ENCODE results near the gene PIH1D2. TPM values are rescaled to one million over a fixed set of nuclear protein-coding genes. Genes with fewer than 3 reads are reported as not detected.
A peak's percentile ranks its signal among the peaks of the same experiment; 100 is the strongest.

PIH1D2 gene
- total and polyA plus RNA-seq, 2 of the 4 experiments (the other 2 are of a cell fraction), result 1.1 TPM

GRCh38 chr11:112082729-112083128 is 8.9 kb upstream of the PIH1D2 start:
- WGBS, 2 experiments (ENCODE audit: extremely low coverage in 2 of 2, insufficient read length in 1 of 2), result no CpG with 5 or more reads among the region's 4 CpGs
- intact Hi-C loops (cut with micrococcal nuclease), result loop anchor here (5.0 kb wide), 1 partner anchor 150 kb away; no protein-coding TSS in a partner anchor
- in situ Hi-C loops (cut with MboI; ENCODE audit: low sequenced_read_pairs), result no loop called here

More at GRCh38 chr11:112082729-112083128, 8.9 kb upstream of the PIH1D2 start:
- H3K9ac ChIP-seq (ENCODE audit: low read depth, low read length), result no peak overlapping the region
- no peak overlapping the region for H3K56ac ChIP-seq (ENCODE audit: extremely low read depth, insufficient read depth, low read length)
- peak overlapping the region; percentile 60 for H2BK5ac ChIP-seq (ENCODE audit: low read depth, low read length, poor library complexity, severe bottlenecking)
- H3K36me3 ChIP-seq (ENCODE audit: control insufficient read depth, insufficient read depth, low read length), result peaks cover 22% of the 10 kb centered on the region
- H3K23ac ChIP-seq (ENCODE audit: low read depth, low read length), result no peak overlapping the region
- H2BK15ac ChIP-seq (ENCODE audit: low read depth, low read length), result no peak overlapping the region
- ATAC-seq (ENCODE audit: low read depth) (peak; percentile 28; the same call in 1 of the 2 replicates), DNase-seq (peak; percentile 76)
- ChIA-PET CTCF (interaction anchor here (0.5 to 0.6 kb wide), 2 partner anchors 15 to 137 kb away, joined by 3 read pairs; no protein-coding TSS in a partner anchor), POLR2A (ENCODE audit: unreplicated experiment) (interaction anchor here (0.6 kb wide), 1 partner anchor 8 kb away, joined by 3 read pairs; no protein-coding TSS in a partner anchor)
- no peak overlapping the region for H2AK5ac ChIP-seq (ENCODE audit: low read depth, low read length)
- TF ChIP-seq MXI1 (IDR thresholded peaks at IDR 0.05; ENCODE audit: borderline replicate concordance, low read depth, low read length) (0 out of 2 replicates have a peak, but pooled peaks have one; percentile 32), MAZ (IDR thresholded peaks at IDR 0.05; ENCODE audit: borderline replicate concordance, low read depth, low read length) (no peak), CTCF (conservative IDR thresholded peaks at IDR 0.05; ENCODE audit: low read depth, low read length) (no peak), RCOR1 (IDR thresholded peaks at IDR 0.05; ENCODE audit: insufficient replicate concordance, low read length) (no peak), CHD1 (IDR thresholded peaks at IDR 0.05; ENCODE audit: low read depth, low read length) (no peak), NFE2L2 (IDR thresholded peaks at IDR 0.05; ENCODE audit: low read depth, low read length) (no peak), ELK1 (IDR thresholded peaks at IDR 0.05; ENCODE audit: borderline replicate concordance, low read depth, low read length) (no peak), USF2 (IDR thresholded peaks at IDR 0.05; ENCODE audit: low read depth, low read length) (peak; percentile 22; the same call in 1 of the 2 replicates), SMC3 (IDR thresholded peaks at IDR 0.05; ENCODE audit: low read depth, low read length) (no peak), MAFK (IDR thresholded peaks at IDR 0.05; ENCODE audit: low read depth, low read length) (no peak), CEBPB (IDR thresholded peaks at IDR 0.05; ENCODE audit: low read depth, low read length) (no peak), FOS (IDR thresholded peaks at IDR 0.05; ENCODE audit: low read depth, low read length) (no peak), POLR2A (IDR thresholded peaks at IDR 0.05; ENCODE audit: low read depth, low read length) (no peak), RAD21 (IDR thresholded peaks at IDR 0.05; ENCODE audit: low read length) (no peak), BHLHE40 (IDR thresholded peaks at IDR 0.05; ENCODE audit: low read depth, low read length) (peak; percentile 89), RFX5 (IDR thresholded peaks at IDR 0.05; ENCODE audit: low read depth, low read length) (no peak)
- BruUV-seq (replicated peaks), result no TSS peak
- no peak overlapping the region for H3K18ac ChIP-seq (ENCODE audit: low read depth, low read length)
- no peak overlapping the region; the same call in 1 of the 2 replicates for H4K5ac ChIP-seq (ENCODE audit: low read depth, low read length)
- no peak overlapping the region for H3K14ac ChIP-seq (replicated peaks; ENCODE audit: low read depth, low read length)
- no peak overlapping the region; a peak in 1 of 4 replicates for H4K8ac ChIP-seq (ENCODE audit: low read depth in 2 of 2, low read length in 2 of 2)
- no peak overlapping the region for H3K27ac ChIP-seq (ENCODE audit: insufficient read depth, low read length)
- no peak overlapping the region for H2BK120ac ChIP-seq (ENCODE audit: low read depth, low read length)
- H2BK20ac ChIP-seq (ENCODE audit: low read depth, low read length), result no peak overlapping the region
- H3K4me1 ChIP-seq (ENCODE audit: control insufficient read depth, insufficient read depth, low read length), result peaks cover under 1% of the 10 kb centered on the region; the same call in 1 of the 2 replicates
- H3K4me3 ChIP-seq (ENCODE audit: insufficient read depth, low read depth, low read length), result no peak overlapping the region
- H3K9me1 ChIP-seq (ENCODE audit: insufficient read depth, low read length), result peaks cover 3% of the 10 kb centered on the region
- H2AFZ ChIP-seq (replicated peaks; ENCODE audit: low read length, poor library complexity), result no peak overlapping the region
- H3K79me1 ChIP-seq (ENCODE audit: low read depth in 1 of 2, low read length in 2 of 2), result peaks cover 33 to 45% of the 10 kb centered on the region in 2 experiments
- dilution Hi-C loops (cut with HindIII; ENCODE audit: low sequenced_read_pairs, unreplicated experiment), result no loop called here
- H3K27me3 ChIP-seq (ENCODE audit: control insufficient read depth, insufficient read depth, low read length), result no peaks in the 10 kb centered on the region
- no peak overlapping the region for H4K91ac ChIP-seq (ENCODE audit: insufficient read depth, low read depth, low read length)
- no peaks in the 10 kb centered on the region for H3K9me3 ChIP-seq (ENCODE audit: control insufficient read depth, insufficient read depth, low read length)
- peak overlapping the region; percentile 46; the same call in 1 of the 2 replicates for H3K4me2 ChIP-seq (ENCODE audit: low read depth, low read length)
- H3K4ac ChIP-seq (ENCODE audit: low read depth, low read length), result no peak overlapping the region
- 0 out of 2 replicates have a peak, but pooled peaks cover 6% of the 10 kb centered on the region for H4K20me1 ChIP-seq (ENCODE audit: insufficient read depth, low read length)
- H2AK9ac ChIP-seq (replicated peaks; ENCODE audit: low read depth, low read length, poor library complexity), result no peak overlapping the region
